ENCODE data around the gene KRT34. TPM values are rescaled to one million over a fixed set of nuclear protein-coding genes. Genes with fewer than 3 reads are reported as not detected.
"Not testable (repeated sequence)": the region's sequence is repeated elsewhere in the genome, so short reads cannot be mapped to it uniquely, and the experiment has no call there.

KRT34 gene
- total RNA-seq, 1 donor from 2014 or later, result not detected

- Mint-ChIP-seq H3K27me3 (ENCODE audit: unreplicated experiment) (peaks cover 32% of the 10 kb centered on the region), H3K4me1 (ENCODE audit: unreplicated experiment) (no peaks in the 10 kb centered on the region), H3K27ac (ENCODE audit: unreplicated experiment) (no peak overlapping the region), H3K9me3 (ENCODE audit: unreplicated experiment) (peaks cover 4% of the 10 kb centered on the region), H3K36me3 (ENCODE audit: unreplicated experiment) (no peaks in the 10 kb centered on the region), H3K4me3 (ENCODE audit: unreplicated experiment) (no peak overlapping the region)
- TF ChIP-seq CTCF (IDR thresholded peaks at IDR 0.05), result no peak
- DNase-seq (ENCODE audit: extremely low spot score, unreplicated experiment), result peak; percentile 0
Measured at GRCh38 chr17:41354536-41354935, 27.6 kb downstream of the KRT34 start.

GRCh38 chr17:41352597-41353366, 29.3 kb downstream of the KRT34 start:
- Mint-ChIP-seq H3K4me3 (ENCODE audit: unreplicated experiment) (no peak overlapping the region), H3K27ac (ENCODE audit: unreplicated experiment) (no peak overlapping the region), H3K9me3 (ENCODE audit: unreplicated experiment) (peaks cover 4% of the 10 kb centered on the region), H3K27me3 (ENCODE audit: unreplicated experiment) (peaks cover 32% of the 10 kb centered on the region), H3K36me3 (ENCODE audit: unreplicated experiment) (no peaks in the 10 kb centered on the region), H3K4me1 (ENCODE audit: unreplicated experiment) (no peaks in the 10 kb centered on the region)
- no peak for TF ChIP-seq CTCF (IDR thresholded peaks at IDR 0.05)
- DNase-seq (ENCODE audit: extremely low spot score, unreplicated experiment), result peak; percentile 36

GRCh38 chr17:41351177-41351576, 30.9 kb downstream of the KRT34 start:
- Mint-ChIP-seq H3K27ac (ENCODE audit: unreplicated experiment) (no peak overlapping the region), H3K27me3 (ENCODE audit: unreplicated experiment) (peaks cover 27% of the 10 kb centered on the region), H3K4me1 (ENCODE audit: unreplicated experiment) (no peaks in the 10 kb centered on the region), H3K4me3 (ENCODE audit: unreplicated experiment) (no peak overlapping the region), H3K36me3 (ENCODE audit: unreplicated experiment) (no peaks in the 10 kb centered on the region), H3K9me3 (ENCODE audit: unreplicated experiment) (no peaks in the 10 kb centered on the region)
- DNase-seq (ENCODE audit: extremely low spot score, unreplicated experiment), result no peak
- TF ChIP-seq CTCF (IDR thresholded peaks at IDR 0.05), result no peak

GRCh38 chr17:41350381-41350878, 31.7 kb downstream of the KRT34 start, which contains the start of gene KRT33A:
Gene KRT33A, minus strand, starts transcription at chr17:41350828. Its CDS starts 61 bp downstream, at chr17:41350767.
- H3K27me3 Mint-ChIP-seq (ENCODE audit: unreplicated experiment), result peaks cover 26% of the 10 kb centered on the region
- peak; percentile 74 for DNase-seq (ENCODE audit: extremely low spot score, unreplicated experiment)
- H3K27ac Mint-ChIP-seq (ENCODE audit: unreplicated experiment); H3K4me1 Mint-ChIP-seq (ENCODE audit: unreplicated experiment); H3K4me3 Mint-ChIP-seq (ENCODE audit: unreplicated experiment); H3K9me3 Mint-ChIP-seq (ENCODE audit: unreplicated experiment); H3K36me3 Mint-ChIP-seq (ENCODE audit: unreplicated experiment): not testable (repeated sequence)

GRCh38 chr17:41347869-41348760, 34.0 kb downstream of the KRT34 start:
- no peaks in the 10 kb centered on the region for H3K4me1 Mint-ChIP-seq (ENCODE audit: unreplicated experiment)
- H3K36me3 Mint-ChIP-seq (ENCODE audit: unreplicated experiment), result no peaks in the 10 kb centered on the region
- TF ChIP-seq CTCF (IDR thresholded peaks at IDR 0.05), result no peak
- peak; percentile 67 for DNase-seq (ENCODE audit: extremely low spot score, unreplicated experiment)
- H3K27me3 Mint-ChIP-seq (ENCODE audit: unreplicated experiment), result peaks cover 16% of the 10 kb centered on the region
- no peak overlapping the region for H3K4me3 Mint-ChIP-seq (ENCODE audit: unreplicated experiment)
- peaks cover 3% of the 10 kb centered on the region for H3K9me3 Mint-ChIP-seq (ENCODE audit: unreplicated experiment)
- H3K27ac Mint-ChIP-seq (ENCODE audit: unreplicated experiment), result no peak overlapping the region

GRCh38 chr17:41346421-41346820, 35.7 kb downstream of the KRT34 start:
- not testable (repeated sequence) for H3K27me3 Mint-ChIP-seq (ENCODE audit: unreplicated experiment); H3K4me3 Mint-ChIP-seq (ENCODE audit: unreplicated experiment); H3K27ac Mint-ChIP-seq (ENCODE audit: unreplicated experiment); H3K36me3 Mint-ChIP-seq (ENCODE audit: unreplicated experiment); H3K4me1 Mint-ChIP-seq (ENCODE audit: unreplicated experiment)
- peak; percentile 53 for DNase-seq (ENCODE audit: extremely low spot score, unreplicated experiment)
- peaks cover 19% of the 10 kb centered on the region for H3K9me3 Mint-ChIP-seq (ENCODE audit: unreplicated experiment)

Data from osteocyte (in vitro differentiated cells).